Stimulated activated CD8-positive, alpha-beta memory T cell treated with anti-CD3 and anti-CD28 coated beads, Interleukin-7, amount 100 ng/mL, for 1 hour (primary cell): ENCODE data around the gene CCDC107.
"Not testable (repeated sequence)": the region's sequence is repeated elsewhere in the genome, so short reads cannot be mapped to it uniquely, and the experiment has no call there.

ENCODE experiments used
- DNase-seq, 2 donors: peaks; one replicate each; pipeline ENCODE4 v3.0.0-alpha.2; 2020; ENCODE audit warnings: low read depth in 2 of 2

CCDC107 gene, protein sequence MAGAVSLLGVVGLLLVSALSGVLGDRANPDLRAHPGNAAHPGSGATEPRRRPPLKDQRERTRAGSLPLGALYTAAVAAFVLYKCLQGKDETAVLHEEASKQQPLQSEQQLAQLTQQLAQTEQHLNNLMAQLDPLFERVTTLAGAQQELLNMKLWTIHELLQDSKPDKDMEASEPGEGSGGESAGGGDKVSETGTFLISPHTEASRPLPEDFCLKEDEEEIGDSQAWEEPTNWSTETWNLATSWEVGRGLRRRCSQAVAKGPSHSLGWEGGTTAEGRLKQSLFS

DNA sequence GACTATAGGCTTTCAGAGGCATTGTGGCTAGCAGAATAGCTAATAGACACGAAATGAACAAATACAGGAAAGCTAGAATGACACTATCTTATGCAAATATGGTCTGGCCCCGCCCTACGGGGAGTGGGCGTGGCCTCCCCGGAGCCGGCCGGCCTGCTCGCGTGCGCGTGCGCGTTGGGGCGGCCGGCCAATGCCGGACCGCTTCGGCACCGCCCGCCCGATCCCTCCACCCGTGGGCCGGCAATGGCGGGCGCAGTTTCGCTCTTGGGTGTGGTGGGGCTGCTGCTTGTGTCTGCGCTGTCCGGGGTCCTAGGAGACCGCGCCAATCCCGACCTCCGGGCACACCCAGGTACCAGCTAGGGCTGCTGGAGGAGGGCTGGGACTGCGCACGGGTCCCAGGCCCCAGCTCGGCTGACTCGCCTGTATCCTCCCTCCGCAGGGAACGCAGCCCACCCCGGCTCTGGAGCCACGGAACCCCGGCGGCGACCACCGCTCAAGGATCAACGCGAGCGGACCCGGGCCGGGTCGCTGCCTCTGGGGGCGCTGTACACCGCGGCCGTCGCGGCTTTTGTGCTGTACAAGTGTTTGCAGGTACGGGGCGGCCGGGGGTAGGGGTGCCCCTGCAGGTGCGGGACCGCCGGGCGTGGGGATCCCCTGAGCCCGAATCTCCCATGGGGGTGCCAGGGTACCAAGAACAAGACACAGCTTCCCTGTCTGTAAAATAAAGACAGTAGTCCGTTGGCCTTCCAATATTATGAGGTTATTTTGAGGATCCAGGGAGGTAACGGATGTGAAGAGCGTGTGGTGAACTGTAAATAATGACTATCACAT, at the start of gene CCDC107:
Gene CCDC107, plus strand, starts transcription at position 156 of the 831 bp plus-strand sequence. Its CDS starts 88 bp downstream, at position 244.
- DNase-seq: peak; percentile 67 to 68

DNA sequence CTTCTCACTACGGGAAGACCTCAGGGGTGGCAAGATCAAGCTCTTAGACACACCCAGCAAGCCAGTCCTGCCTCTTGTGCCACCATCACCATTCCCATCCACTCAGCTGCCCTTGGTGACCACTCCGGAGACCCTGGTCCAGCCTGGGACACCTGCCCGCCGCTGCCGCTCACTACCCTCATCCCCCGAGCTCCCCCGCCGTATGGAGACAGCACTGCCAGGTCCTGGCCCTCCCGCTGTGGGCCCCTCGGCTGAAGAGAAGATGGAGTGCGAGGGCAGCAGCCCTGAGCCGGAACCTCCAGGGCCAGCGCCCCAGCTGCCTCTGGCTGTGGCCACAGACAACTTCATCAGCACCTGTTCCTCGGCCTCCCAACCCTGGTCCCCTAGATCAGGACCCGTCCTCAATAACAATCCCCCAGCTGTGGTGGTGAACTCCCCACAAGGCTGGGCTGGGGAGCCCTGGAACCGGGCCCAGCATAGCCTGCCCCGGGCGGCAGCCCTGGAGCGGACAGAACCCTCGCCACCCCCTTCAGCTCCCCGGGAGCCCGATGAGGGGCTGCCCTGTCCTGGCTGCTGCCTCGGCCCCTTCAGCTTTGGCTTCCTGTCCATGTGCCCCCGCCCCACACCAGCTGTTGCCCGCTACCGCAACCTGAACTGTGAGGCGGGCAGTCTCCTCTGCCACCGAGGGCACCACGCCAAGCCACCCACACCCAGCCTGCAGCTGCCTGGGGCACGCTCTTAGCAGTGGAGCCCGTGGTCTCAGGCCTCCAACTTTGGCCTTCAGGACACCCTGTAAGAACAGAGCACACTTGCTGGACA, 48.9 kb upstream of the CCDC107 start:
- DNase-seq: no peak

DNA sequence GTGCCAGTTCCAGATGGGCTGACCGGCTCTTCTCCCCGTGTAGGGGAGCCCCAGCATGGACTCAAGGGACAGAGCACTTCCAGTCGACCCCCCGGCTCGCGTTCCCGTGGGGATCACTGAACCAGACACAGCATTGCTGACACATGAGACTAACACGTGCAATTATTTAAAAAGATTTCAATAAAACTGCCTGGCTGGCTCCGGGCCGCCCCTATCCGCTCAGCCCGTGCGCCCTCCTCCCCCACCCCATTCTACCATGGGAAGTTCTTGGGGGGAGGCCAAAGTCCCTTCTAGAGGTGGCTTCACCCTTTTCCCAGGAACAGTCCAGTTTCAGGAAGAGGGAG, 48.3 kb upstream of the CCDC107 start:
- no peak for DNase-seq

DNA sequence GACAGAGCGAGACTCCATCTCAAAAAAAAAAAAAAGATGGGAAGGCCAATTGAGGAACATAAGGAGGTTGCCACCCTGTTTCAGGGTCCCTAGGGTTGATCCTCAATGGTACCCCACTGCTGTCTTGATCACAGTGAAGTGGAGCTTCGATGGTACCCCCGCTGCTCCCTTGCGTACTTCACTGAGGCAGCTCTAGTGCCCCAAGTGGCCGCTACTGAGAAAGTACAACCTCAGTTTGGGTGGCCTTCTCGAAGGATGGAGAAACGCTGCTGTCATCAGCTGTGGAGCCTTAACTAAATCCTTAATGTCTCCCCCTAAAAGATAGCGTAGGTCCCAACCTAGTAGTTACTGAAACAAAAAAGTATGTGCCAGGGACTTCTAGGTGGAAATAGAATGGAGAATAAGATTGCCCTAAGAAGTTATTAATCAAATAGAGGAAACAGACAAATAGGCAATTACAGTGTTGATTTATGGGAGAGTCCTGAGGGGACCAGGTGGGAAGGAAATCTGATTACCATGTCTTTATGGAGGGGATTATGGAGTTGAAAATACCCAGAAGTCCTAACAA, 46.8 kb upstream of the CCDC107 start:
- DNase-seq: peak in 1 of 2 donors; percentile 22

DNA sequence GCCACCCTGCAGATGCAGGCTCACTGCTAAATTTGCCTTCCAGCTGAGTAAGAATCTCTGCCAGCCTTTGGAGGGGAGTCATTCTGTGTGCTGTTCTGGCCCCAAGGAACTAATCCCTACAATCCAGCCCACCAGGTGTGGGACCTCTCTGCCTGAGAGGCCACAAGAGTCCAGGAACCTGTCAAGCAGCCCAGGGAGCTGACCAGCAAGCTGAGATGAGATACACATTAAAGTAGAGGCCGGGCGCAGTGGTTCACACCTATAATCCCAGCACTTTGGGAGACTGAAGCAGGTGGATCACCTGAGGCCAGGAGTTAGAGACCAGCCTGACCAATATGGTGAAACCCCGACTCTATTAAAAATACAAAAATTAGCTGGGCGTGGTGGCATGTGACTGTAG, 46.0 kb upstream of the CCDC107 start:
- not testable (repeated sequence) for DNase-seq

DNA sequence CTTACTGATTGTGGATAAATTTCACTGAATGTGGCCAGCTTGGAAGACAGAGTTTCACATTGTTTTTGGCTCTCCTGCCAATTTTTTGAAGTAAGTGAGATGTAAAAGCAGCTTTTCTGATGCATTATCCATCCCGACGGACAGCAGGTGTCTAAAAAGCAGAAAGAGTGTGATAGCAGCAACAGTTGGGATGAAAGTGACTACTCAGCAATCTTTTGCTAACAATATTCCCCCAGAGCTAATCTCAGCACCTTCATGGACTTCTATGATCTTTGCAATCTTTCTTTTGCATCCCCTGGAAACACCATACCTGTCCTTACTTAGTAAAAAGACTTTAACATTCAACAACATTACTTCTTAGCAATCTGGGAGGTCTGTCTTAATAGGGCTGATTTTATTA, 45.2 kb upstream of the CCDC107 start:
- no peak for DNase-seq

DNA sequence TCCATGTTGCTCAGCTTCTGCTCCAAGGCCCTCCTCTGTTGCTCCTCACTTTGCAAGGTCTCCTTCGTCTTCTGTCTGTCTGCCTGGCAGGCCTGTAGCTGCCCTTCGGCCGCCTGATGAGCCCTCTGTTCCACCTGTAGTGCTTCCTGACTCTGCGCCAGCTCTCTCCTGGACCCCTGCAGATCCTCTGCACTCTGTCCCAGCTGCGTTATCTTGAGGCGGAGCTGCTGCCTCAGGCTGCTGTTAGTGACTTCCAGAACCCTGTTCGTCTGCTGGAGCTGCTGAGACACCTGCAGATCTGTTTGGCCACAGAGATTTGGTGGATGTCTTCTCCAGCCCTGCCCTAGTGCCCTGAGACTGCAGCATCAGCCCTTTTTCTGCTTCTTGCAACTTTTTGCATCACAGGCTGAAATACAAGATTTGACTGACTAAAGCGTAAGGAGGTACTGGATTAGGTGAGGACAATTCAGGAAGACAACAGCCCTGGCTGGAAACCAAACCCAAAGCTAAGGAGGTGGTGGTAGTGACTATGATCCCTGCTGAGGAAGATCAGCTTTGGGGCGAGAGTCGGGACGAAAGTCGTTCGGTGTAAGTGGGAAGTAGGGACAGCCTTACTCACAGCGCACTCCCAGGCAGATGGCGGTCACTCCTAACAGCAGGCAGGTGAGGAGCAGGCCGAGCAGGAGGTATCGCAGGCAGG, 42.0 kb upstream of the CCDC107 start:
- DNase-seq: no peak

DNA sequence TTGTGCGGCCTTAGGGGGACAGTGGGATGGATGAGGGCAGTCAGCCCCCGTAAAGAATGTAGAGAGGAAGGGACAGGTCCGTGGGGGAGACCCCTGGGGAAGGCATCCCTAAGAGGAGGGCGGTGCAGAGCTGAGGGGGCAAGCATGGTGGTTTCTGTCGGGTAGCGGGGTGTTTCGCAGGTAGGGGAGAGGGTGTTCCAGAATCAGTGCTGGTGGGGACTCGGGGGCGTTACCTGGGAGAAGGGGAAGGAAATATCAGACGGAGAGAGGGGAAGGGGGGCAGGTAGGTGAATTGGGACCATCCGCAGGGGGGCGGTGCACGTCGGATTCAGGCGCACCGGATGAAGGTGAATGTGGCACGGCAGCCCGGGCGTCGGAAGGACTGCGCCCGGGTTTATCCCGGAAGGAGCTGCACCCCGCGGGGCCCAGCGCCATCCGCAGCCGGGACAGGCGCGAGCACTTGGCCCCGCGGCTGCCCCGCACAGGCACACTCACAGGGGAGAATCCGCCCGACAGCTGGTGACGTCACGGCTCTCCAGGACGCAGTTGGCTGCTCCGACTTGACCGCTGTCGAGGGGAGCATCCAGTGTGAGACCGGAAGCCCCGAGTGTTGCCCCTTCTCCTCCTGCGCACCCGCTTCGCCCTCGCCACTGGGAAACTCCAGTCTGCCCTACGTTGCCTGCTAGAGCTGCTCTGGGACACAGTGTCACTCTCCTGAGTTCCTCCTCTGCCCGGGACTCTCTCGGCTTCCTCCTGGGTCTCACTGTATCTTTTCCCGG, 41.2 kb upstream of the CCDC107 start:
- peak; percentile 42 to 51 for DNase-seq

DNA sequence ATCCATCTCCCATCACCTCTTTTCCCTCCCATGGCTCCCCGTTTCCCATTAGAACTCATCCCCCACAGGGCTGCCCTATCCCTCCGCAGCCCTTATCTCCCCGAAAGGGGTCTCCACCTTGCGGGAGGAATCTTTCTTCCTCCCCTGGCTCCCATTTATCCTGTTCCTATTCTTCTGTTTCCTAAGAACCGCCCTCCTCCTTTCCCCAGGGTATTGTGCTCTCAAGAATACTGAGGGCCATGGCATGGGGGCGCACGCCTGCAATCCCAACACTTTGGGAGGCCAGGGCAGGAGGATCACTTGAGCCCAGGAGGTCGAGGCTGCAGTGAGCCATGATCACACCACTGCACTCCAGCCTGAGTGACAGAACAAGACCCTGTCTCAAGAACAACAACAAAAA, 40.5 kb upstream of the CCDC107 start:
- DNase-seq: no peak

DNA sequence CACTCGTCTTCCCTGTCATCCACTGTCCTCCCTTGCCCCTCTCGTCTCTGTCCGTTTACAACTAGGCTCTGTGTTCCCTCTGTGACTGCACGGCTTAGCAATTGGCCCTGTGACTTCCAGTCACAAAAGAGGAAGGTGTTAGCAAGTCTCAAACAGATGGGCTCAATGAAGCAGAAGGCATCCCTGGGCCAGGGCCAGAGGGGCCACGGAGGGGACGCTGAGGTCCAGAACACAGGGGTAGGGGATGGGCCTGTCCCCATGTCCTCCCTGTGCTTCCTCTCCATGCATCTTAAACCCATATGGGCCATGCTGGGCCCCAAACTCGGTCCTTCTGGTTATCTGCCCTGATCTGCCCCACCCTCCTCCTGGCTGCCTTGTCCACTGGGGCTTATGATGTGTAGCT, 39.8 kb upstream of the CCDC107 start, which contains the start of gene CD72:
Gene CD72, minus strand, starts transcription at position 89 of the 403 bp plus-strand sequence. CDS start 110 bp downstream, outside the sequence.
- DNase-seq: no peak

DNA sequence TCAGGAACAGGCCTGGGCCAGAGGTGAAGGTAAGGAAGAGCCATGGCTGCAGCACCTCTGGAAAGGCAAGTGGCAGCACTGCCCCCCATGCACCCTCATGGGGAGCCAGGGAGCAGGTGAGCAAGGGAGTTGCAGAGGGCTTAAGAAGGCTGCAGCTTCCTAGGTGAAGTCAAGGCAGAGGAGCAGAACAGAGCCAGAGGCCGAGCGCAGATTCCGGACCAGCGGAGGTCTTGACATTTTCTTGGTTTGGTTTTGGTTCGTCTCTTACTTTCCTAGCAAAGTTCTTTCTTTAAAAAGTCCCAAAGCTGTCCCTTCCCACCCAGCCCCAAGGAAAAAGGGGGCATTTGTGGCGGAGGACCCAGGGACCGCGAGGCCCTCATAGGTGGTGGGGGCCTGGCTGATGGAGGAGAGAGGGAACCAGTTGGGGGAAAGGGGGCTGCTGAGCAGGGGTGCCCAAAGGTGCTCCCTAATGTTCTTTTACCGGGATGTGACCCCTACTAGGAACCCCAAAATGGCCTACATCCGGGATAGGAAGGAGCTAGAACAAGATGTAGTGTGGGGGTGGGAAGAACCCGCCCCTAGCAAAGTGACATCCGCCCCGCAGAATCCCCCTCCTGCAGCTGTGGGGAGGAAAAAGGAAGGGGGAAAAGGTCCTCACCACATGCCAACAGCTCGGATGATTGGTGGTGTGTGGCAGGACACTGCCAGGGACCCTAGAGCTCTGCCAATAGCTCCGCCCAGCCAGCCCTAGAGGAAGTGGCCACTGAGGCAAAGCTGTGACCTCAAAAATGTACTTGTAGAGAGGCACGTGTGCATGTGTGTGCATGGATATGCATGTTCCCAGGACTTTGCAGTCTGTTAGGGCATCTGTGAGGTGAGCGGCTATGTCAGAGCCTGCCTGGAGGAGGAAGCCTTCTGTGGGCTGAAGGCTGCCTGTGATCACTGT, 39.0 kb upstream of the CCDC107 start:
- no peak for DNase-seq

DNA sequence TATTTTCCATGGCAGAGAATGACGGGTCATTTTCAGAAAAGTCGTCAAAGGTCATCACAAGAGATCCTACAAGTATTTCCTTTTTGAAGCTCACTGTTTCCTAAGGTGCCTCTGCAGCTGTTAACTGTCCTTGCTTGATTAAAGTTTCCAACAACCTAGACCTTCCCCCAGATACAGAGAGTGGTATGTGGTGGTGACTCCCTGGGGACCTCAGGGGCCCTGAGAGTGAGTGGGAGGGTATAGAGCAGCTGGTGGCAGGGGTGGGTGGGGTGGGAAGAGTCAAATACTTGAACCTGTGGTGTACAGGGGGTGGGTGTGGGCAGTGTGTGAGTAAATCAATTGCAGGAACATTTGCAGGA, 38.3 kb upstream of the CCDC107 start:
- no peak for DNase-seq

DNA sequence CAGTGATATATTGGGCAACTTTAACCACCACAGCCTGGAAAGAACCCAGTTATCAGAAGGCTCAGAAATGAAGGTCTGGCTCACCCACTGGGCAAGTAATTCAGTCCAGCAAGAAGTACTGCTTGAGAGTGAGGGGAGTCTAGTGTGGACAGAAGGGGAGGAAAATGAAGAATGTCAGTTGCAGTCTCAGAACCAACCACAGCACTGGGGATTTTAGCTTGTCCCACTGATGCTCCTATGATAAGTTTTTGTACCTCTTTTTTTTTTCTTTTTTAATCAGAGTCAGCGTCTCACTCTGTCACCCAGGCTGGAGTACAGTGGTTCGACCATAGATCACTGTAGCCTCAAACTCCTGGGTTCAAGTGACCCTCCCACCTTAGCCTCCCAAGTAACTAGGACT, 30.5 kb upstream of the CCDC107 start:
- no peak for DNase-seq

DNA sequence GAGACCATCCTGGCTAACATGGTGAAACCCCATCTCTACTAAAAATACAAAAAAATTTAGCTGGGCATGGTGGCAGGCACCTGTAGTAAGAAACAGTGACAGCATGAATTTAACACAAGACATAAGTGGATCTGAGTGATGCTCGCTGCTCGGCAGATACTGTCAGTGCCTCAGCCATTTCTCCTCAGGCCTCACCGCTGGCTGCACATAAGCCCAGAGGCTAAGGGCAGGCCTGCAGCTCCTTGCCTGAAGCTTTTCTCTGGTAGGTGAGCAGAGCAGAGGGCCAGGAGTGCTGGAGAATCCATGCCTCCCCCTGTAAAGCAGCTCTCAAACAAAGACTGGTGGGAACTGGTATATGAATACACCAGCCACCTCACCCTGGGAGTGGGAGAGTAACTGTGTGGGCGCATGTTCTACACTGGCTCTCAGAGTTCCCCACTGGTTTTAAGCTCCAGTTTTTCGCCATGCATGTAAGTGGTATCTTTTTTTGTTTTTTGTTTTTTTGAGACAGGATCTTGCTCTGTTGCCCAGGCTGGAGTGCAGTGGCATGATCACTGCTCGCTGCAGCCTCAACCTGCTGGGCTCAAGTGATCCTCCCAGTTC, 29.6 kb upstream of the CCDC107 start:
- DNase-seq: no peak

DNA sequence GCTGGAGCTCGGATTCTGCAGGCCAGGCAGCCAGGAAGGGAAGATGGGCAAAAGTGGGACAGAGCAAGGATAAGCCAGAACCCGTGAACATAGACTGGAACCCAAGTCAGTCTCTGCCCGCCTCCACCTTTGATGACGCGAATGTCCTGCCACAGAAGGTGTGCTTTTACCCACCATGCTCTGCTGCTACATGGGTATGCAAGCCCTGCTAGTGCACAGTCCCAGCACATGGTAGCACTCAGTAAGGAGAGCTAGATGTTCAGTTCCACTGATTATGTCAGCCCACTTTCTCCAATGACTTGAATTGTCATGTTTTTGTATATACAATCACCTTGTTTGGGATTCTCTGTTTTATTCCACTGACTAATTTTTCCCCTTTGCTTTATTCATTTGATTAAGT, 28.5 kb upstream of the CCDC107 start:
- DNase-seq: no peak

DNA sequence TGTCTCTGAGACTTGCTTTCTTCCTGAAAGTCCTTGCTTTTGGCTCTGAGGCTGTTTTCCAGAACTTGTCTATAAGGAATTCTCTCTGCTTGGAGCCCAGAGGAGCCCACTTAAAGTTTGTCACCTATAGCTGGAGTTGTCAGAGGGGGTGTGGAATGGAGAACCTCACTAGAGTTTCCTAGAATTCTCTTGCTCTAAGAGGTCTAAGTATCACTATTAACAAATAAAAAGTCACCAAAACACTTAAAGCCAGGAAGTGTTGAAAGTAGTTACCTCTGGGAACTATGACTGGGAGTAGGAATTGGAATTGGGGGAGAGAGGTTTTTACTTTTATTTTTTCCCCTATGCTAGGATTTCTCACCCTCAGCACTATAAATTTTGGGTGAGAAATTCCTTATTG, 22.4 kb upstream of the CCDC107 start:
- DNase-seq: no peak

DNA sequence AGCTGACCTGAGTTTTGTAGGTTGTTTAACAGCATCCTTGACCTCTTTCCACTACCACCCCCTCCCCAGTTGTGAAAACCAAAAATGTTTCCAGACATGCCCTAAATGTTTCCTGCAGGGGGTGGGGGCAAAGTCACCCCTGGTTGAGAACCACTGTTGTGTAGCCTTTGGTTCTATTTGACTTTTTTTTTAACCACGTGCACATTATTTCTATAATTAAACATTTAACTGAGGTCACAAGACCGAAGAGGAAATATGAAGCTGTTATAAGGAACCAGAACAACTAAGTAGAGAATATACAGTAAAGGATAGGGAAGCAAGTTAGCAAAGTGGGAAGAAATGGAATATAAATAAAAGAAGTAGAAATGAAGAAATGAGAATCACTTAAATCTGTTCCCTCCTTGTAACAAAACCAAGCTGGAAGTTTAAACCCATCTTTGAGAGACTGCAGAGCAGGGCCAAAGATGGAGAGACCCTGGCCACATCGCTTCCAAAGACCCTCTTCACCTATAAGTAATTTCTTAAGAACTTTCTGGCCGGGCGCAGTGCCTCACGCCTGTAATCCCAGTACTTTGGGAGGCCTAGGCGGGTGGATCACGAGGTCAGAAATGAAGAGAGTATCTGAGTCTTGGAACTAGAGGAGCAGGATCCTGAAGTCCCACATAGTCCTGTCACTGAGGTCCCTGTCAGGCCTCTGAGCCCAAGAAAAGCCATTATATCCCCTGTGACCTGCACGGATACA, 21.8 kb upstream of the CCDC107 start:
- DNase-seq: no peak

DNA sequence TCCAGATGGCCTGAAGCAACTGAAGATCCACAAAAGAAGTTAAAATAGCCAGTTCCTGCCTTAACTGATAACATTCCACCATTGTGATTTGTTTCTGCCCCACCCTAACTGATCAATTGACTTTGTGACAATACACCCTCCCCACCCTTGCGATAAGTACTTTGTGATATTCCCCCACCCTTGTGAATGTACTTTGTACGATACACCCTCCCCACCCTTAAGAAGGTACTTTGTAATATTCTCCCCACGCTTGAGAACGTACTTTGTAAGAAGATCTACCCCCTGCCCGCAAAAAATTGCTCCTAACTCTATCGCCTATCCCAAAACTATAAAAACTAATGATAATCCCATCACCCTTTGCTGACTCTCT, 21.2 kb upstream of the CCDC107 start:
- DNase-seq: not testable (repeated sequence)
